Gastroesophageal sphincter (tissue), 3 donors: ENCODE results near the gene CCNY.

Experiments
- CTCF ChIP-seq, 4 experiments: fragments of 200-600 bp in 2 of 4; fragments of 450-650 bp in 2 of 4; sonication (generic) in 1 of 4; IDR thresholded peaks; one replicate each; pipeline ENCODE4 v1.5.1; 2017 to 2019; ENCODE audit warnings: antibody characterized with exemption in 4 of 4, mild to moderate bottlenecking in 2 of 4, moderate library complexity in 2 of 4
- POLR2A ChIP-seq, 2 donors: fragments of 450-650 bp; IDR thresholded peaks; one replicate each; pipeline ENCODE4 v1.6.1; 2017; ENCODE audit warnings: antibody characterized with exemption in 2 of 2, mild to moderate bottlenecking in 2 of 2, moderate library complexity in 1 of 2

DNA sequence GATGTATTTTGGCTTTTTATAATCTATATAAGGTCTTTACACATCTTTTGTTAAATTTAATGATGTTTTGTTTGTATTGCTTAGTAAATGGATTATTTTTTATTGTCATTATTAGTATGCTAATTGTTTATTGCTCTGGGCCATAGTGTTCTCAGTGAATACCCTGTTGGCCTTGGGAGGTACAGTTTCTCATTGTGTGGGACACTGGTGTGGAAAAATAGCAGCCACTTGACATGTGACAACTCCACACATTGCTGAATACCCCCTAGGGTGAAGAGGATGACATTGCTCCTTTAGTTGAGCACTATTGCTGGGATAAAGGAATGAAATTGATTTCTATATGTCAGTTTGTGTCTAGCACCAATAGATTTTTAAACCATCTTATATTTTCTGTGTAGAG is 130.9 kb downstream of the CCNY start:
- TF ChIP-seq POLR2A (IDR thresholded peaks at IDR 0.05) (no peak), CTCF (IDR thresholded peaks at IDR 0.05) (no peak)
